Skin epidermis (tissue), 12 donors: ENCODE data around the gene GABBR2.

ENCODE experiments used
- H3K27ac ChIP-seq, 21 experiments: fragments of 200-600 bp; sonication (generic) in 11 of 21; one replicate each; pipeline ENCODE4 v1.5.0; 2020; ENCODE audit warnings: mild to moderate bottlenecking in 3 of 21, inconsistent platforms in 2 of 21, moderate library complexity in 2 of 21
- H3K4me3 ChIP-seq, 7 experiments: fragments of 200-600 bp; sonication (generic) in 2 of 7; one replicate each; pipeline ENCODE4 v1.5.0; 2020; ENCODE audit warnings: inconsistent platforms in 2 of 7, mild to moderate bottlenecking in 2 of 7, moderate library complexity in 1 of 7

GABBR2 gene

DNA sequence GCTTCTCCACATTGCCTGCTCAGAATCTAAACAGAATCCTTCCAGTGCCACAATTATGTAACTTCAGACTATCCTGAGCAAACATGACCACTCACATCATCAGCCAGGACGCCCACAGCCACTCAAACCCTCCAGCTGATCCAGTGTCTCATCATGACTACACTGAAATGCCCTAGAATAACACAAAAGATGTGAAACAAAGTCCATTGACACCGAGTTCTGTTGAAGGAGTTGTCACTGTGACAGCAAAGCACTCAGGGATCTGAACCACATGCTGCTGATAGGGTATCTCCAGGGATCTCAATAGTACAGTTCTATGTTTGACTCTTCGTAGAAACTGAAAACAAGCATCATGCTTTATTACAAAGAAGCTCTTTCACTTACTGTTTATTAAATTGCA is 150.2 kb downstream of the GABBR2 start:
- Histone ChIP-seq H3K4me3 (no peak overlapping the region), H3K27ac (no peak overlapping the region)

- Histone ChIP-seq H3K27ac (no peak overlapping the region), H3K4me3 (no peak overlapping the region)
These were observed 152.2 kb downstream of the GABBR2 start for GRCh38 chr9:98556511-98556910.

- Histone ChIP-seq H3K4me3 (no peak overlapping the region), H3K27ac (no peak overlapping the region)
These were observed 152.9 kb downstream of the GABBR2 start for GRCh38 chr9:98555651-98556465.

DNA sequence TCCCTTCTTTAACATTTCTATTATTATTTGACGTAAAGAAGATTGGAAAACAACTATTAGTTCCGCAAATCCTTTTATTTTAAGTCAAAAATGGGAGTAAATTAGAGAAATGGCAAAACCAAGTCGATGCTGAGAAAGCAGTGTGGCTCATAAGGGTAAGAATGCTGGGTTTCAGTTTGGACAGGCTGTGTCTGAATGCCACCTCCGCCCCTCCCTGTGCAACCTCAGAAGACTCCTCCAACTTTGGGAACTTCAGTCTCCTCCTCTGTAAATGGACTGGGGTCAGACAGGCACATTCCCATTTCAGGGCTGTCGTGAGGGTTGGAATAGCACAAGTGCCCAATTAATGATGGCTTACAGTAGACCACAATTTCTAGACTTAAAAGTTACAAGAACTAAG is 154.0 kb downstream of the GABBR2 start:
- Histone ChIP-seq H3K27ac (no peak overlapping the region), H3K4me3 (no peak overlapping the region)

DNA sequence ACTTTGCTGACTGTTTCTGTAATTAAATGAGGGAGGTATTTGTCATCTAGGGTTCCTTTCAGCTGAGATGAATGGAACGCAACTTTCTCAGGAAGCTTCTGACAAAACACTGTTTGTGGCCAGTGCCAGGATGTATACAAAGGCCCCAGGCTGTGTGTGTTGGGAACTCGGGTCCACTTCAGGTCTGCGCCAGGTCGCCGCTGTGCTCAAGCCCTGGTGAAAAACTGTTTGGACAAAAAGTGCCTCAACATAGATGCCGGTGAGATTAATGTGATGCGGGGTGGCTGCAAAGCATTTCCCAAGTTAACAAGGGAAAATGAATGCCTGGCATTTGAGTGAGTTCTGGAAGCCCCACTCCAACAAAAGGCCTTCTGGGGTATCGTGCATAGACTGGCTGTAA is 156.4 kb downstream of the GABBR2 start:
- H3K4me3 ChIP-seq: no peak overlapping the region
- no peak overlapping the region for H3K27ac ChIP-seq

DNA sequence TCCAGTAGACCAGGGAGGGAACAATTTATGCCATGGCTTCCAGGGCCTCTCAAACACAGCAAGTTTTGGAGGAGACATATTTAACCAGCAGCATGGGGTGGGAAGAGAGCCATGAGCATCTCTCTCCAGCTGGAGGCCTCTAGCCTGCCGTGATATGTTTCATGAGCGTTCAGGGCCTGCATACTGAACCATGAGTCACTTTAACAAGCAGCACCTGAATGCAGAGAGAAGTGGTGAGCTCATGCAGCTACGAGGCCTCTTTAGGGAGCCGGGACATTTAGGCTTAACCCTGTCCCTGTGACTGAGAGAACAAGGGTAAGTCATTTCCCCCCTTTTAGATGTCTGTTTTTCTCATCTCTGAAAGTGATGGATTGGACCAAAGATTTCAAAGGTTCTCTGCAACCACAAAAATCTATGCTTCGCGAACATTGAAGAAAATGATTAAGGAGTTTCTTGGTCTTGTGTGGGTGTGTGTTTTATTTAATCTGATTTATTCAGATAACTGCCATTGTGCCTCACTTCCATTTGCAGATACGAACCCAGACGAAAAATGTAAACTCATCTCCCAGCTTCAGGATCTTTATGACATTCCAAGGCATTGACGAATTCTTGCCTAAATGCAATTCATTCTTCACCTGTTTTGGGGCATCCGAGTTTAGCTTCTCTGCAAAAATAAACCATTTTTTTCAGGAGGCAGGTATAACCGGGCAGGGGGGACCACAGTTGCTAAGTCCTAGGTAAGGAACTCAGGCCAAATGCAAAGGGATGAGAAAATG is 157.0 kb downstream of the GABBR2 start:
- Histone ChIP-seq H3K4me3 (no peak overlapping the region), H3K27ac (no peak overlapping the region)

GRCh38 chr9:98550206-98550820 is 158.4 kb downstream of the GABBR2 start:
- H3K4me3 ChIP-seq: no peak overlapping the region
- no peak overlapping the region for H3K27ac ChIP-seq

DNA sequence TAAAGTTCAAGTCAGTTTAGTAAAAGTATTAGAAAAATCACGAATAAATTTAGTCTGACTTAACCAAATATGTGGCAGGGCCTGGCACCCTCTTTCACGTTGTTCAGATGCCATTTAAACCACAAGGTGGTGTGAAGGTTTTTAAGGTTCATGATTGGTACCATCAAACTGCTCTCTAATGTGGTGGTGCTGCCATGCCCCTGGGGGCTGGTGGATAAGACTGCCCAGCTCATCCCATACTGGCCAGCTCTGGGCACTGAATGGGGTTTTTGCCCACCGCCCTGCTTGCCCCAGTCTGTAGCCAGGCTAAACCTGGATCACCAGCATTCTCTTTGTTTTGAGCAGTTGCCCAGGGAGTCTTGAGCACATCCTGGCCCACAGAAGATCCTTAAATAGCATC is 159.3 kb downstream of the GABBR2 start:
- no peak overlapping the region for H3K27ac ChIP-seq
- H3K4me3 ChIP-seq: no peak overlapping the region

GRCh38 chr9:98547606-98548005 is 161.1 kb downstream of the GABBR2 start:
- Histone ChIP-seq H3K4me3 (no peak overlapping the region), H3K27ac (no peak overlapping the region)

GRCh38 chr9:98545021-98545420 is 163.7 kb downstream of the GABBR2 start:
- no peak overlapping the region for H3K27ac ChIP-seq
- H3K4me3 ChIP-seq: no peak overlapping the region

- Histone ChIP-seq H3K27ac (no peak overlapping the region), H3K4me3 (no peak overlapping the region)
These were observed 167.0 kb downstream of the GABBR2 start for GRCh38 chr9:98541684-98542230.

DNA sequence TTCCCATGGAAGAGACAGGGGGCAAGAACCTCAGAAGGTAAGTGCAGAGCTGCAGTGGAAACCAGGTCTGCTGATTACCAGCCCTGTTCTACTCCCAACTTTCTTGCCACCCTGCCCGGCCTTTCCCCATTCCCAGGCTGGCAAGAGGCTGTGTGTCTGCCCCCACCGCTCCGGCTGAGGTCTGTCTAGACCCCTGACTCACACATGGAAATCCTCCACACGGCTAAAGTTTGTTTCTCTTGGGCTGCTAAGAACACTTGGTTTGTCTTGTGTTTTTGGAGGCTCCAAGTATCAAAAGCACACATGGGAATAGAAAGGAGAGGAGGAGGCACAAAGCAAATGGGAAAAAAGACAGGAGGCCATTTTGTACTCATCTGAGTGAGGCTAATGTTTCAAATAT is 168.3 kb downstream of the GABBR2 start:
- H3K27ac ChIP-seq: no peak overlapping the region
- H3K4me3 ChIP-seq: no peak overlapping the region

DNA sequence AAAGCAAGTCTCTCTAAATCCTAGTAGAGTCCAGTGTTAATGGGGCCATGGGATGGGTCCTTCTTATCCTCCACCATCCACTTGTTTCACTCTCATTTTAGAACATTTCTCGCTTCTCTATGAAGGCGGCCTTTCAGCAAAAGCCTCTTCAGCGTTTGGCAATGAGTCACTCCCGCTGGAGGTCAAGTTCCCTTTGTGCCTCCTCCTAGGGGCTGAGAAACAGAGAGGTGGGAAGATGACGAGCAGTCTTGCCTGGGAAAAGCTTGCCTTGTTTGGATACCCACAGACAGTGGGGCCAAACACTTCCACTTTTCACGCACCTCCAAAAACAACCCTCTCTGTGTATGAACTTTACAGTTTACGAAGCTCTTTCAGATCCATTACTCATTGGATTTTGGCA is 168.8 kb downstream of the GABBR2 start:
- no peak overlapping the region for H3K27ac ChIP-seq
- no peak overlapping the region for H3K4me3 ChIP-seq

GRCh38 chr9:98538626-98539031 is 170.1 kb downstream of the GABBR2 start:
- H3K27ac ChIP-seq: no peak overlapping the region
- no peak overlapping the region for H3K4me3 ChIP-seq

GRCh38 chr9:98538203-98538602 is 170.5 kb downstream of the GABBR2 start:
- no peak overlapping the region for H3K4me3 ChIP-seq
- no peak overlapping the region for H3K27ac ChIP-seq

DNA sequence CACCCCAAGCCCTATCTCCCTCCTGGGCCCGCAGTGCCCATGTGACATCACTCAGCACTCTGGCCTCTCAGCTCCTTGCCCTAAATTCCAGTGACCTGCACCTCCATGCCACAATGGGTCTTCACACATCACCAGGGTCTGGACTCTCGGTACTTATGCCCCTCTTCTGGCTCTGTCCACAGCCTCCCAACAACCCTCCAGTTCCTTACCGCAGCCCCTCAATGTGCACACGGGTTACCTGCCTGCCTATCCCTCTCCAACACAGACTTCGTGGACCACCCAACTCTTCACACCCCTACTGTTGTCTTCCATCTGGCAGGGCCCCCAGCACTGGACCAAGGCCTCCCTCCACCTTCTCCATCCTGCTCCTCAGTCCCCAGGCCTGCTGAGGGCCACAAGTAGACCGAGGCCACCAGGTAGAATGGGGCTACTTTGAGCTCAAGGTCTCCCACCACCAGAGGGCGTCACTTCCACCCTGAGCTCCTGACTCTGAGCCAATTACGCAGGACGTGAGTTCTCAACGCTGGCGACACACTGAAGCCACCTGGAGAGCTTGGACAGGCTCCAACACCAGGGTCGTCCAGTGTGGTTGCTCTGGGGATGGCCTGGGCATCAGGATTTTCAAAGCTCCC is 172.1 kb downstream of the GABBR2 start:
- Histone ChIP-seq H3K4me3 (no peak overlapping the region), H3K27ac (no peak overlapping the region)

- Histone ChIP-seq H3K27ac (no peak overlapping the region), H3K4me3 (no peak overlapping the region)
These were observed 174.9 kb downstream of the GABBR2 start for GRCh38 chr9:98533866-98534265.

GRCh38 chr9:98533132-98533531 is 175.6 kb downstream of the GABBR2 start:
- Histone ChIP-seq H3K27ac (no peak overlapping the region), H3K4me3 (no peak overlapping the region)

- H3K4me3 ChIP-seq: no peak overlapping the region
- no peak overlapping the region for H3K27ac ChIP-seq
These were observed 176.2 kb downstream of the GABBR2 start for GRCh38 chr9:98532574-98532973.

GRCh38 chr9:98532147-98532546 is 176.6 kb downstream of the GABBR2 start:
- H3K4me3 ChIP-seq: no peak overlapping the region

More at GRCh38 chr9:98532147-98532546, 176.6 kb downstream of the GABBR2 start:
- H3K27ac ChIP-seq: no peak overlapping the region
